Activated CD8-positive, alpha-beta memory T cell treated with anti-CD3 and anti-CD28 coated beads, Interleukin-2, amount 50 U/mL, for 48 hours (primary cell): ENCODE results near the gene NFATC1.

Experiments used
- DNase-seq: peaks from one replicate; pipeline ENCODE4 v3.0.0-alpha.2; 2020

NFATC1 gene

DNA sequence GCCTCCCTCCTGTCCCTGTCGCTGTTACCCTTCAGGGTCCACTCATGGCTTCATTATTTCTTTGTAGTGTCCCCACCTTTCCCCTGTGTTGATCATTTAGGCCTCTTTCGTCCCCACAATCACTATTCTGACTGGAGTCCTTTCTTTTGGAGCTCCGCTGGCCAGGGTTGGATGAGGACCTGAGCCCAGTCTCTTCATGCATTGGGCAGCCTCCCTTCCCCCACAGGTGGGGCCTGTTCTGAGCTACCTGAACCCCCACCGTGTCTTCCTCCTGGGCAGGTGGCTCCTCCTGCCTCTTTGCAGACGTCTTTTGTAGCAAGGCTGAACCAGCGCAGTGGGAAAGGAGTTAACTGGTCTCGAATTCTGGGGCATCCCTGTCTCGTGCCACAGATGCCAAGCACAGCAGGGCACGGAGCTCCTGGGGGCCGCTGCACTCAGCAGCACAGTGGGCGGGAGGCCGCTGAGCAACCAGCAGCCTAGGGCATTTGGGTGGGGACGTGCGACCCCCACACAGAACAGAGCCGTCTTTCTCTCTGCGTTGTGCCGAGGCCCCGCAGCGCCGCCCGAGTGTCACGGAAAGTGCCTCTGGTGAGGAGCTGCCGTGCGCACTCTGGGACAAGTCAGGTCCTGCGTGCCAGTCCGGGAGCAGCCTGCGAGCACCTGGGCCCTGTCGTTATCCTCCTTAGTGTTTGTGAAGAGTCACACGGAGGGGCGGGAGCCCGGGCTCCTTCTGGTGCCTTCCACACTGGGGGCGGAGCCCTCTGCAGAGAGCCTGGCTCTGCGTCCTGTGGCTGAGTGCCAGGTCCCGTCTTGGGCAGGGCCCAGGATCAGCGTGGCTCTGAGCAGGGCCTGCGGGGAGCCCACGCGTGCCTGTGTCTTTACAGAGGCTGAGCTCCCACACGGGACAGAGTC is 130.1 kb downstream of the NFATC1 start:
- peak; percentile 53 for DNase-seq

DNA sequence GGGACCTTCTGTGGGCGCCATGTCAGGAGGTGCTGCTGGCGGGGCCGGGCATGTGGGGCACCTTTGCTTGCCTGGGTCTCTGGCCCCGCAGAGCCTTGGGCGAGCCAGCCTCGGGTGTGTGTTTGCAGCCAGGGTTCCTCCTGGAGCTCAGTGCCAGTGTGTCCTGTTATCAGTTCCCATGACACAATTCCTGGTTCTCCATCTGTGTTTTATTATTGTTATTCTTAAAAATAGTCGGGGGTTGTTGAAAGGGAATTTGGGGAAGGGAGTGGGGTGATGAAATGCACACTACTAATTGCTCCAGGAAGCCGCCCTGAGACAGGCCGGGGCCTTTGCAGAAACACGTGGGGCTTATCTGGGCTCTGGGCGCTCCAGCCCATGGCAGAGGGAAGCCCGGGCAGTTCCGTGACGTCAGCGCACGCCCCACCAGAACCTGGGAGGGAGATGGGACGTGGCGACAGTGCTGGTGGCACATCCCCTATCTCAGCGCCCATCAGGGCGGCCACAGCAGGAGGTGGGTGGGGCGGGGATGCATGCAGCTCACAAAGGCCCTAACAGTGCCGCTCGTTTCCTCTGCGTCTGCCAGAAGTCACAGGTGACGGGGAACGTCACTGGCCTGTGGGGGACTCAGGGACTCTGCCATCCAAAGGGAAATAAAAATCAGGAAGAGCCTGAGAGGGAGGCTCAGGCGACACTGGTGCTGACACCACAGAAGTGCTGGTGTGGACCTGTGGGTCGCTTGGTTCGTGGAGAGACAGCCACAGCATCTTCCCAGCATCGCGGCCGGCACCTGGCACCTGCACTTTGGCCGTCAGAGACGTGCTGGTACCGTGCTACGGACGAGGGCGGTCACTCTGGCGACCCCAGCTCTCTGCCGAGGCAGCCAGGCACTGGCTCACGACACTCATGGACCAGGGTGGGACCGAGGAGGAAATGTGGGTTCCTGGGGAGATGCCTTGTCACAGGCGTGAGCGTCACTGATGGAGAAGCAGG is 131.0 kb downstream of the NFATC1 start:
- peak; percentile 49 for DNase-seq

DNA sequence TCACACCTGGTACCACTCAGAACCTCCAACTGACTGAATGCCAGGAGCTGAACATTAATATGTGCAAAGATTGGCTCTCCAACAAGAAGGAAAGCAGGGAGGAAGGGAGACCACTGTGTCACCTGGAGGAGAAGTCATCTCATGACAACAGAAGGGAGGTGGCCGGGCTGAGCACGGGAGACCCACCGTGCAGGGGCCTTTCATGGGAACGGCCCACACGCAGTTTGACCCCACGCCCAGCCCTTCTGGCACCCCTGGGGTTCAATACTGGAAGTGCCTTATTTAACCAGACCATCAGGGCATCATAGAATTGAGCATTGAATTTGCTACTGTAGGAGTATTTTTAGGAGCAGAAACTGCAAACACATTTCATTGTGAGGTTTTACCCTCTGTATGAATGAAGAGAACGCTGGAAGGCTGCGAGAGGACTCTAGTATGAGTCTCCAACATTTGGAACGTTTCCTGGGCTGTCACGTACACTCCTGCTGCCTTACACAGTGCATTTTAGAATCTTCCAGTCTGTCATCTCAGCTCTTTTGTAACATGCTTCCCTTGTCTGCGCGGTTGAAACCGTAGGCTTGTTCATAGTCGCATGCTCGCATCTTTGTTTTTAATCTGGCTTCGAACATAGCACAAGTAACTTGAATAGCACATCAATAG is 132.1 kb downstream of the NFATC1 start:
- DNase-seq: no peak

GRCh38 chr18:79528316-79528695 is 132.6 kb downstream of the NFATC1 start:
- DNase-seq: no peak

DNA sequence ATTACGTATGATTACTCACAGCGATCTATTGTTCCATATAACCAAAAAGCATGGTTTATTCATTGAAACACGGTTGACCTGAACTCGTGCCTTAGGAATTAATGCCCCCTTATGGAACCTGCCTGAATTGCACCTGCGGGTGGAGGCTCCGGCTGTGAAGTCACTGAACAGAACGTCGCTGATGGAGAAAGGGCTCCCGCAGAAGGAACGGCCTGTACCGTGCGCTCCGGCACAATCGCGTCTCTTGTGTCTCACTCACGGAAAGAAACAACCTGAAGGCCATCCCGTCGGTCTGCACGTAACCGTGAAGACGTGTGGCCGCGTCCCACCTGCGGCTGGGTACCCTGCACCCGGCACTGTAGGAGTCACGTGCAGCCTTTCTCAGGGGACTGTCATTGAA is 133.1 kb downstream of the NFATC1 start:
- peak; percentile 82 for DNase-seq

DNA sequence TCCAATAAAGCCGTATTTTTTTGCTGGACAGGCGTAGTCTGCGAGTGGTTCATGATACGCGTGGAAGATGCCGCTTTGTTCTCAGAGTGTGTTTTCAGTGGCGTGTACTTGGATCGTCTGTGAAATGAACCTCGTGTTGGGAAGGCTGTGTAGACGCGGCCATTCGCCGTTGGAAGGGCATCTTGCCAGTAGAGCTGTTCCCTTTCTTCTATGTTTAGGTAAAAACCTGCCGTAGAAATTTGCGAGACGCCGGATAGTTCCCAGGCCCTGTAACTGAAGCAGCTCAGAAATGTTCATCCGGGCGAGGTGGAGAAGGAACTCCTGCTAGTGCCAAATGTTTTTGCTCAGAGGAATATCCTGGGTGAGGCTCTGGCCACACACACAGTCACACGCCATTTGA is 133.6 kb downstream of the NFATC1 start:
- DNase-seq: no peak

DNA sequence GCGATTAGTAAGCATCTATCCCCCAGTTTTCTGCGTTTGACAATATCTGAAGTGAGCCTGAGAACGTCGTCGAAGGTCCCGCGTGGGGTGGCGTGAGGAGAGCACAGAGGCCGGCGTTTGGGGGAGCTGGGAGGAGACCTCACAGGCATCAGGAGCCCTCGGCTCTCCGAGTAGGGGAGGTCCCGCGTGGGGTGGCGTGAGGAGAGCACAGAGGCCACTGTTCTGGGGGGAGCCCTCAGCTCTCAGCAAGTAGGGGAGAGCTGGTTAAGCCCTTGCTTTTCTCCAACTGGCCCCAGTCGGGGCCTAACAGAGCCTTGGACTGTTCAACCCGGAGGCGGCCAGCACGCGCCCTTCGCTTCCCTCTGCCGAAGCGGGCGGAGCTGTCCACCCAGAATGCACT is 134.3 kb downstream of the NFATC1 start:
- no peak for DNase-seq

- DNase-seq: no peak
Observed at GRCh38 chr18:79530821-79531220, 135.1 kb downstream of the NFATC1 start.

DNA sequence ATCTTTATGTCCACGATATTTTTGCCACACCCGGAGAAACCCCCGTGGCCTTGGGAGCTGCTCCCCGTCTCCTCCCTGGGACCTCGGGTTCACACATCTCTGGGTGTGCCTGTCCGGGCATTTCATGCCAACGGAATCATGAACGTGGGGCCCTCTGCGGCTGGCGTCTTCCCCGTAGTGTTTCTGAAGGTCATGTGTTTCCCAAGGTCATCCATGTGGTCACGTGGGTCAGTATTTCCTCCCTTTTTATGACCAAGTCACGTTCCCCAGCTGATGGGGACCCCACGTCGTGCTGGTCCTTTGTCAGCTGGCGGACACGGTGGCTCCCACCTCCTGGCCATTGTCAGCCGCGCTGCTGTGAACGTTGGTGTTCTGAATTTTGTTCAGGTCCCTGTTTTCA is 135.7 kb downstream of the NFATC1 start:
- DNase-seq: no peak

DNA sequence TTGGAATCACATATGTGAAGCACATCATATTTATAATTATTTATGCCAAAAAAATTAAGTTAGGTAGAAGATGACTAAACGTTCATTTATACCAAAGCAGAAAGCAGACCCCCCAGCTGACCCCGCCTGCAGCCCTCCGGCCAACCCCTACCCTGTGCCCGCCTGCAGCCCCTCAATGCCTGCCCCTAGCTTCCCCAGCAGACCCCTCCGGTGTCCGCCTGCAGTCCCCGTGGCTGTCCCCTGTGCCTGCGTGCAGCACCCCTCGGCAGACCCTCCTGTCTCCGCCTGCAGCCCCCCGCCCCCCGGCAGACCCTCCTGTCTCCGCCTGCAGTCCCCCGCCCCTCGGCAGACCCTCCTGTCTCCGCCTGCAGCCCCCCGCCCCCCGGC is 136.2 kb downstream of the NFATC1 start:
- no peak for DNase-seq

- no peak for DNase-seq
Observed at GRCh38 chr18:79532313-79533007, 136.7 kb downstream of the NFATC1 start.

- DNase-seq: no peak
Observed at GRCh38 chr18:79533146-79533545, 137.4 kb downstream of the NFATC1 start.

GRCh38 chr18:79533591-79533990 is 137.9 kb downstream of the NFATC1 start:
- DNase-seq: no peak

DNA sequence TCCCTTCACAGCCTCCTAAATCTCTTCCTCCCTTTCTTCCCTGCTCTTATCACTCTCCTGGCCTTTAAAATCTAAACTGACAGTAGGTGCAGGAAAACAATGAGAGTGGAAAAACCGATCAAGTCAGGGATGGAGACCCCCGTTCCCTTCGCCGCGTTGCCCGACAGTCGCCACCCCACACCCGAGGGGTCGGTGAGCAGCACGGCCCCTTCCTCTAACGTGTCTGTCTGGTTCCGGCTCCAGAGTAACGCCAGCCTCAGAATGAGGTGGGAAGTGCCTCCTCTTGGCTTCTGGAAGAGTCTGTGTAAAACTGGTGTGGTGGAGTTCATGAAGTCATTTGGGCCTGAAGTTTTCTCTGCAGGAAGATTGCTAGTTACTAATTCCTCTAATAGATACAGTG is 138.6 kb downstream of the NFATC1 start:
- no peak for DNase-seq

DNA sequence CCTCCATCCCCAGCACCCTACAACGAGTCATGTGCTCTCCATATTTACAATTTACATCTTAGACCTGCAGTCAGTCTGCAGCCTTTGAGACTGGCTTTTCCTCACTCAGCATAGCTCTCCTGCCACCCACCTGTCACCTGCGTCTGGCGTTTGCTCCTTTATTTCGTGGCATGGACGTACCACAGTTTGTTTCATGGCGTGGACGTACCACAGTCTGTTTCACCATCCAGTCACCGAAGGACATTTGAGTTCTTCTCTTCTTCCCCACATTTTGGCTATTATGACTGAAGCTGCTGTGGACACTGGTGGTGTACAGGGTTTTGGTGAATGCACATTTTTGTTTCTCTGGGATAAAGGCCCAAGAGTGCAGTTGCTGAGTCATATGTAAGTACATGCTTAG is 142.0 kb downstream of the NFATC1 start:
- no peak for DNase-seq

DNA sequence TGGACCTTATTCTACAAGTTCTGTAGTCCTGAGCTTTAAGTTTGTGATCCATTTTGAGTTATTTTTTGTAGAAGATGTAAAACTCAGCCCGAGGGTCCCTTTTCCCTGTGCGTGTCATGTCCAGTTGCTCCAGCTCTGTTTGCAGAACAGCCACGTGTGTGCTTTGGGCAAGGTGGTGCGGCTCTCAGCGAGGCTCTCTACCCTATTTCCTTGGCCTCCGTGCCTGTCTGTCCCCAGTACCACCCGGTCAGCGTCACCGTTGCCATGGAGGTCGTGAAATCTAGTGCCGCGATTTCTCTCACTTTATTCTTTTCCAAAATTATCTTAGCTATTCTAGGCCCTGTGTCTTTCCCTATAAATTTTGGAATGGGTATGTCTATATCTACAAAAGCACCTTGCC is 142.9 kb downstream of the NFATC1 start:
- no peak for DNase-seq

GRCh38 chr18:79540161-79540903 is 144.6 kb downstream of the NFATC1 start:
- DNase-seq: no peak

DNA sequence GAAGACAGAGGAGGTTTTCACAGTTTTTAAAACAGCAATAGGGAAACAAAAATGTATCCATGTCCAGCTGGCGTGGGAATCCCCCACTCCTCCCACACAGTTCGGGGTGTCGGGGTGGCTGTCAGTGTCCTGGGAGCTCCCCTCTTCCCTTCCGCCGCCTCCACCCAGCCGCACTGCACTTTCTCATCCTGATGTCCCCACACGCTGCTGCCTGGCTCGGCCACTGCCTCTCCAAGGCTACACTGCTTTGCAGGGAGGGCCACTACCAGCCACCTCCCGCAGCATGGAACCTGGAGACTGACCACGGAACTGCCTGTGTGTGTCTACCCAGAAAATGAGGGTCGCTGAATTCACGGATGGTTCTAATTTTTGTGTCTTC is 145.2 kb downstream of the NFATC1 start:
- DNase-seq: no peak

DNA sequence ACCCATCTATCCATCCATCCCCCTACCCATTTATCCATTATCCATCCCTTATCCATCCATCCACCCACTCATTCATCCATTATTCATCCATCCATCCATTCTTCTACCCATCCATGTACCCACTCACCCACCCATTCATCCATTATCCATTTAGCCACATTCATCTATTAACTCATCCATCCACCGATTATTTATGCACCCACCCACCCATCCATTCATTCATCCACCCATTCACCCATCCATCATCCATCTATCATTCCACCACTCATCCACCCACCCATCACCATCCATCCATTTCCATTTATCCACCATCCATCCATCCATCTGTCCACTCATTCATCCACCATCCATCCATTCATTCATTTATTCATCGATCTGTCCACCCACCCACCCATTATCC is 146.5 kb downstream of the NFATC1 start:
- DNase-seq: no peak

DNA sequence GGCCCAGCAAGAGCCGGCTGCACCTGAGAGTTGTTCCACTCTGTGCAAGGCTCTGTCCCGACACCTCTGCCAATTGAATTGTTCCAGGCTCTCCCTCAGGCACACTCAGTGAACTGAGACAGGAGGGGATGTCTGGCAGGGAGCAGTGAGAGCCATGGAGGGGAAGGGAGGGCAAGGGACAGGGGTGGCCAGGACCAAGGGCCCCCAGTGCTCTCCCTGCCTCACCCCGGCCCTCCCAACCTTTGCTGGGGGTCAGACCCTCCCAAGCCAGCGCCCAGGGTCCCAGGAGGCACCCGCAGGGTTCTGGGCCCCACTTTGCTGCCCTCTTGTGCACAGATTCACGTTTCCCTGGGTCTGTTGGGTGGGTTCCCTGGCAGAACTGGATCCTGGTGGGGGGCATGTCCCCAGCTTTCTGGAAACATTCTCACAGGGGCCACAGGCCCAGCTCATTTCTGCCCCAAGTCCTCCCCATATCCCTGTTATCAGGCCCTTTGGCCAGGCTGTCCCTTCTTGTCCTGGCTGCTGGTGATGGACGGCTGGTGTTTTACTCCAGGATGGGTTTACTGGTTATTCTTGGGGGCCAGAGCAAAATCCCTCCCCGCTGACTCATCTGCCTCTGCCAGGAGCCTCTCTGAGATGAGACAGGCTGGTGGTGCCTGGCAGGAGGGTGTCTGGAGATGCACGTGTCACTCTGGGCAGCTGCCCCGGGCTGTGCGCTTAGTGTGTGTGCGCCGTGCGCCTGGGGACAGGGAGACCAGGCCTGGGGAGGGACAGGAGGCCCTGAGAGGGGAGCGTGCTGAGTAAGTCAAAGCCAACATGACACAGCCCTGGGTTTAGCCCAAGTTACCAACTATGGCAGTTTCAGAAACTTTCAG is 147.4 kb downstream of the NFATC1 start:
- DNase-seq: no peak

- DNase-seq: peak; percentile 42
Observed at GRCh38 chr18:79543861-79544385, 148.2 kb downstream of the NFATC1 start.
